Measurements from ENCODE around the gene KATNBL1. TPM values are rescaled to one million over a fixed set of nuclear protein-coding genes. Genes with fewer than 3 reads are reported as not detected.

The KATNBL1 gene
- total RNA-seq, 1 donor from 2014 or later, result 54.6 TPM

DNA sequence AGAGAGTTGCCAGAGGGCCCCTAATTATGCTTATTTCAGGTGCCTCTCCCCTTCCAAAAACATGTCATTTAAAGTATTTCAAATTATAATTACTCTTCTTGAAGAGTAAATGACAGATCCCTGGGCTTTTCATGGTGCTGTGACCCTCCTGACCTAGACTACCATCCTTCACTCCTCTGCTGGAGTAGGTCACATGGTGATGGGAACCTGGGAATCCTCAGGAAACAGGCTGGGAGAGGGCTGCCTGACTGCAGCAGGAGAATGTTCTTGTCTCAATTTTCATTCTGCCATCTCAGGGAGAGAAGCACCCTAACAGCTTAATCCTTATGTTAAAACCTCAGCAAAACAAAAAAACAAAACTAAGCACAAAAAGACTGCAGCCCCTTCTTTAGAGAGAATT, 83.4 kb downstream of the KATNBL1 start:
- Histone ChIP-seq H3K9ac (ENCODE audit: low read length) (no peak overlapping the region), H3K4me3 (ENCODE audit: insufficient read depth, low read depth, low read length) (no peak overlapping the region), H3K79me2 (ENCODE audit: insufficient read depth, low read length) (no peaks in the 10 kb centered on the region), H3K4me2 (ENCODE audit: low read length) (no peak overlapping the region), H3K4me1 (ENCODE audit: insufficient read depth, low read length) (peaks cover 9% of the 10 kb centered on the region), H3K36me3 (ENCODE audit: insufficient read depth, low read length) (no peaks in the 10 kb centered on the region), H2AFZ (ENCODE audit: low read depth, low read length) (no peak overlapping the region), H4K20me1 (ENCODE audit: insufficient read depth, low read length) (no peaks in the 10 kb centered on the region), H3K9me3 (ENCODE audit: insufficient read depth, low read depth, low read length) (no peaks in the 10 kb centered on the region), H3K27ac (ENCODE audit: low read depth, low read length) (no peak overlapping the region), H3K27me3 (ENCODE audit: insufficient read depth, low read length) (no peaks in the 10 kb centered on the region)
- Mint-ChIP-seq H3K27me3 (ENCODE audit: low read depth, unreplicated experiment) (no peaks in the 10 kb centered on the region), H3K27ac (ENCODE audit: unreplicated experiment) (no peak overlapping the region), H3K4me1 (ENCODE audit: low read depth, unreplicated experiment) (peaks cover 3% of the 10 kb centered on the region), H3K4me3 (ENCODE audit: unreplicated experiment) (no peak overlapping the region), H3K36me3 (ENCODE audit: low read depth, unreplicated experiment) (peaks cover 1% of the 10 kb centered on the region), H3K9me3 (ENCODE audit: unreplicated experiment) (peaks cover 1% of the 10 kb centered on the region)
- TF ChIP-seq, protein P1, sequence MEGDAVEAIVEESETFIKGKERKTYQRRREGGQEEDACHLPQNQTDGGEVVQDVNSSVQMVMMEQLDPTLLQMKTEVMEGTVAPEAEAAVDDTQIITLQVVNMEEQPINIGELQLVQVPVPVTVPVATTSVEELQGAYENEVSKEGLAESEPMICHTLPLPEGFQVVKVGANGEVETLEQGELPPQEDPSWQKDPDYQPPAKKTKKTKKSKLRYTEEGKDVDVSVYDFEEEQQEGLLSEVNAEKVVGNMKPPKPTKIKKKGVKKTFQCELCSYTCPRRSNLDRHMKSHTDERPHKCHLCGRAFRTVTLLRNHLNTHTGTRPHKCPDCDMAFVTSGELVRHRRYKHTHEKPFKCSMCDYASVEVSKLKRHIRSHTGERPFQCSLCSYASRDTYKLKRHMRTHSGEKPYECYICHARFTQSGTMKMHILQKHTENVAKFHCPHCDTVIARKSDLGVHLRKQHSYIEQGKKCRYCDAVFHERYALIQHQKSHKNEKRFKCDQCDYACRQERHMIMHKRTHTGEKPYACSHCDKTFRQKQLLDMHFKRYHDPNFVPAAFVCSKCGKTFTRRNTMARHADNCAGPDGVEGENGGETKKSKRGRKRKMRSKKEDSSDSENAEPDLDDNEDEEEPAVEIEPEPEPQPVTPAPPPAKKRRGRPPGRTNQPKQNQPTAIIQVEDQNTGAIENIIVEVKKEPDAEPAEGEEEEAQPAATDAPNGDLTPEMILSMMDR (IDR thresholded peaks at IDR 0.05; ENCODE audit: insufficient read depth, low read depth, low read length), result no peak
- no peak for TF ChIP-seq EZH2 (IDR thresholded peaks at IDR 0.05; ENCODE audit: insufficient read depth, low read length)
- no peak for FAIRE-seq
- DNase-seq (ENCODE audit: low read depth), result no peak

- no peak overlapping the region for H3K27ac ChIP-seq (ENCODE audit: low read depth, low read length)
- no peak for DNase-seq (ENCODE audit: low read depth)
Observed at GRCh38 chr15:34125945-34126344, 84.0 kb downstream of the KATNBL1 start.

DNA sequence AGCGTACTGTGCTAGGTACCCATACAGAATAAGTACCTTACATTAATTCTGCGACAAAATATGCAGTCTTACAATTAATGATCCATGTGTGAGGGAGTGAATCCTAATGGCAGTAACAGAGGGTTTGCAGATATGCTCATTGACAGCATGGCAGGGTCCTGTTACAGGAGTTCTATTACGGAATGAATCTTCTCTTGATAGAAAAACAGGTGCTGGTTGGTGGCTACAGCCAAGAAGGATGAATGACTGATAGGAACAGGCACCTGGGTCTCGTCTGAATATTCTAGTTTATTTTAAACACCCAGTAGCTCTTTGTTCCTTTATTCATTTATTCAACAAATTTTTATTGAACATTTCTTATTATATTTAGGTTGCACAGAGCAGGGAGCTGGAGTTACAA, 85.2 kb downstream of the KATNBL1 start:
- Mint-ChIP-seq H3K4me3 (ENCODE audit: unreplicated experiment) (no peak overlapping the region), H3K9me3 (ENCODE audit: unreplicated experiment) (peaks cover 1% of the 10 kb centered on the region), H3K27ac (ENCODE audit: unreplicated experiment) (no peak overlapping the region), H3K4me1 (ENCODE audit: low read depth, unreplicated experiment) (peaks cover 3% of the 10 kb centered on the region), H3K36me3 (ENCODE audit: low read depth, unreplicated experiment) (peaks cover 1% of the 10 kb centered on the region), H3K27me3 (ENCODE audit: low read depth, unreplicated experiment) (no peaks in the 10 kb centered on the region)
- H3K79me2 ChIP-seq (ENCODE audit: insufficient read depth, low read length), result no peaks in the 10 kb centered on the region
- no peak for DNase-seq (ENCODE audit: low read depth)
- H3K9me3 ChIP-seq (ENCODE audit: insufficient read depth, low read depth, low read length), result no peaks in the 10 kb centered on the region
- H3K9ac ChIP-seq (ENCODE audit: low read length), result no peak overlapping the region
- H3K4me2 ChIP-seq (ENCODE audit: low read length), result no peak overlapping the region
- TF ChIP-seq, protein P1 (IDR thresholded peaks at IDR 0.05; ENCODE audit: insufficient read depth, low read depth, low read length), result no peak
- no peak for TF ChIP-seq EZH2 (IDR thresholded peaks at IDR 0.05; ENCODE audit: insufficient read depth, low read length)
- FAIRE-seq, result no peak
- peaks cover 9% of the 10 kb centered on the region for H3K4me1 ChIP-seq (ENCODE audit: insufficient read depth, low read length)
- H3K27me3 ChIP-seq (ENCODE audit: insufficient read depth, low read length), result no peaks in the 10 kb centered on the region
- H3K27ac ChIP-seq (ENCODE audit: low read depth, low read length), result no peak overlapping the region
- no peak overlapping the region for H3K4me3 ChIP-seq (ENCODE audit: insufficient read depth, low read depth, low read length)
- no peak overlapping the region for H2AFZ ChIP-seq (ENCODE audit: low read depth, low read length)
- H3K36me3 ChIP-seq (ENCODE audit: insufficient read depth, low read length), result no peaks in the 10 kb centered on the region
- H4K20me1 ChIP-seq (ENCODE audit: insufficient read depth, low read length), result no peaks in the 10 kb centered on the region

More at GRCh38 chr15:34125945-34126344, 84.0 kb downstream of the KATNBL1 start:
- Histone ChIP-seq H3K36me3 (ENCODE audit: insufficient read depth, low read length) (no peaks in the 10 kb centered on the region), H2AFZ (ENCODE audit: low read depth, low read length) (no peak overlapping the region), H3K4me2 (ENCODE audit: low read length) (no peak overlapping the region), H3K9me3 (ENCODE audit: insufficient read depth, low read depth, low read length) (no peaks in the 10 kb centered on the region), H3K27me3 (ENCODE audit: insufficient read depth, low read length) (no peaks in the 10 kb centered on the region), H3K4me1 (ENCODE audit: insufficient read depth, low read length) (peaks cover 9% of the 10 kb centered on the region), H3K4me3 (ENCODE audit: insufficient read depth, low read depth, low read length) (no peak overlapping the region), H3K9ac (ENCODE audit: low read length) (no peak overlapping the region), H4K20me1 (ENCODE audit: insufficient read depth, low read length) (no peaks in the 10 kb centered on the region), H3K79me2 (ENCODE audit: insufficient read depth, low read length) (no peaks in the 10 kb centered on the region)
- Mint-ChIP-seq H3K9me3 (ENCODE audit: unreplicated experiment) (peaks cover 1% of the 10 kb centered on the region), H3K4me3 (ENCODE audit: unreplicated experiment) (no peak overlapping the region), H3K27ac (ENCODE audit: unreplicated experiment) (no peak overlapping the region), H3K36me3 (ENCODE audit: low read depth, unreplicated experiment) (peaks cover 1% of the 10 kb centered on the region), H3K4me1 (ENCODE audit: low read depth, unreplicated experiment) (peaks cover 3% of the 10 kb centered on the region), H3K27me3 (ENCODE audit: low read depth, unreplicated experiment) (no peaks in the 10 kb centered on the region)
- TF ChIP-seq, protein P1 (IDR thresholded peaks at IDR 0.05; ENCODE audit: insufficient read depth, low read depth, low read length), result no peak
- TF ChIP-seq EZH2 (IDR thresholded peaks at IDR 0.05; ENCODE audit: insufficient read depth, low read length), result no peak
- FAIRE-seq, result no peak

All from astrocyte (in vitro differentiated cells and primary cell).